ENCODE measurements around the gene RRP9. TPM values are rescaled to one million over a fixed set of nuclear protein-coding genes. Genes with fewer than 3 reads are reported as not detected.
A peak's percentile ranks its signal among the peaks of the same experiment; 100 is the strongest.

RRP9 gene
- total RNA-seq, 1 donor from 2014 or later = 20.6 TPM

- H3K36me3 Mint-ChIP-seq (ENCODE audit: low read depth, unreplicated experiment) = peaks cover 4% of the 10 kb centered on the region
- no peak overlapping the region for H3K4me3 Mint-ChIP-seq (ENCODE audit: unreplicated experiment)
- DNase-seq (ENCODE audit: low spot score) = no peak
- no peaks in the 10 kb centered on the region for H3K9me3 Mint-ChIP-seq (ENCODE audit: unreplicated experiment)
- TF ChIP-seq CTCF (IDR thresholded peaks at IDR 0.05; ENCODE audit: unreplicated experiment) = no peak
- peaks cover 12% of the 10 kb centered on the region for H3K27me3 Mint-ChIP-seq (ENCODE audit: unreplicated experiment)
- no peak overlapping the region for H3K27ac Mint-ChIP-seq (ENCODE audit: unreplicated experiment)
- H3K4me1 Mint-ChIP-seq (ENCODE audit: unreplicated experiment) = peaks cover 5% of the 10 kb centered on the region
Observed at GRCh38 chr3:51960386-51960785, 18.7 kb upstream of the RRP9 start.

- no peak for DNase-seq (ENCODE audit: low spot score)
- H3K4me3 Mint-ChIP-seq (ENCODE audit: unreplicated experiment) = no peak overlapping the region
- H3K27me3 Mint-ChIP-seq (ENCODE audit: unreplicated experiment) = peaks cover 11% of the 10 kb centered on the region
- peaks cover 4% of the 10 kb centered on the region for H3K36me3 Mint-ChIP-seq (ENCODE audit: low read depth, unreplicated experiment)
- H3K27ac Mint-ChIP-seq (ENCODE audit: unreplicated experiment) = no peak overlapping the region
- H3K4me1 Mint-ChIP-seq (ENCODE audit: unreplicated experiment) = no peaks in the 10 kb centered on the region
- no peak for TF ChIP-seq CTCF (IDR thresholded peaks at IDR 0.05; ENCODE audit: unreplicated experiment)
- H3K9me3 Mint-ChIP-seq (ENCODE audit: unreplicated experiment) = no peaks in the 10 kb centered on the region
Observed at GRCh38 chr3:51959651-51960050, 17.9 kb upstream of the RRP9 start.

- no peak for DNase-seq (ENCODE audit: low spot score)
- no peak overlapping the region for H3K27ac Mint-ChIP-seq (ENCODE audit: unreplicated experiment)
- H3K27me3 Mint-ChIP-seq (ENCODE audit: unreplicated experiment) = peaks cover 16% of the 10 kb centered on the region
- peak overlapping the region; percentile 66 for H3K4me3 Mint-ChIP-seq (ENCODE audit: unreplicated experiment)
- TF ChIP-seq CTCF (IDR thresholded peaks at IDR 0.05; ENCODE audit: unreplicated experiment) = no peak
- no peaks in the 10 kb centered on the region for H3K9me3 Mint-ChIP-seq (ENCODE audit: unreplicated experiment)
- peaks cover 4% of the 10 kb centered on the region for H3K36me3 Mint-ChIP-seq (ENCODE audit: low read depth, unreplicated experiment)
- no peaks in the 10 kb centered on the region for H3K4me1 Mint-ChIP-seq (ENCODE audit: unreplicated experiment)
Observed at GRCh38 chr3:51958603-51959521, 17.2 kb upstream of the RRP9 start.

- H3K27ac Mint-ChIP-seq (ENCODE audit: unreplicated experiment) = no peak overlapping the region
- DNase-seq (ENCODE audit: low spot score) = no peak
- TF ChIP-seq CTCF (IDR thresholded peaks at IDR 0.05; ENCODE audit: unreplicated experiment) = no peak
- H3K9me3 Mint-ChIP-seq (ENCODE audit: unreplicated experiment) = no peaks in the 10 kb centered on the region
- H3K36me3 Mint-ChIP-seq (ENCODE audit: low read depth, unreplicated experiment) = peaks cover 4% of the 10 kb centered on the region
- no peak overlapping the region for H3K4me3 Mint-ChIP-seq (ENCODE audit: unreplicated experiment)
- H3K27me3 Mint-ChIP-seq (ENCODE audit: unreplicated experiment) = peaks cover 19% of the 10 kb centered on the region
- H3K4me1 Mint-ChIP-seq (ENCODE audit: unreplicated experiment) = no peaks in the 10 kb centered on the region
Observed at GRCh38 chr3:51957520-51958205, 16.0 kb upstream of the RRP9 start.

All from endothelial cell (in vitro differentiated cells).